Measurements from ENCODE around the gene SMAD7. TPM values are rescaled to one million over a fixed set of nuclear protein-coding genes. Genes with fewer than 3 reads are reported as not detected.

The SMAD7 gene
- total RNA-seq, 1 experiment from 2014 or later: 12.0 TPM

DNA sequence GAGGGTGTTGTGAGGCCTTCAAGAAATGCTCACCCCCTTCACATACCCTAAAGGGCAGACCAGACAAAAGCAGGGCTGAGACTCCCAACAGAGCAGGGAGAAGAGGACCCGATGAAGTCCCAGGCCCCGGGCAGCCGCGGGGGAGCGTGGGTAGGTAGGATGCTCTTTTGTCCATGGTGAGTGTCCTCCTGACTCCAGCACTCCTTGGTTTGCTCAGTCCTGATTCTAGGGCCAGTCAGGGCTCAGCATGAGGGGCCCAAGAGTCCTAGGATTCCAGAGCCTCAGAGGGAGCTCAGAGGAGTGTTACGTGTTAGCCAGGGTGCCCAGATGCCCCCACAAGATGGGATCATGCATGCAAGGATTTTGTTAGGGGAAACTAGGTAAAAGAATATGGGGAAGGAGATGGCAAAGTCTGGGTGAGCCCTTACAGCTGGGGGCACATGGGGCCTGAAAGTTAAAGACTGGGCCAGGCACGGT, 64.8 kb downstream of the SMAD7 start:
- no TSS peak for BruUV-seq (replicated peaks)
- no peaks in the 10 kb centered on the region for H3K4me1 ChIP-seq (ENCODE audit: insufficient read depth, low read length, poor library complexity, severe bottlenecking)
- no peak overlapping the region for H3K4me3 ChIP-seq (ENCODE audit: low read depth, low read length, poor library complexity, severe bottlenecking)
- no peak for DNase-seq (ENCODE audit: low spot score)
- TF ChIP-seq, protein P1, sequence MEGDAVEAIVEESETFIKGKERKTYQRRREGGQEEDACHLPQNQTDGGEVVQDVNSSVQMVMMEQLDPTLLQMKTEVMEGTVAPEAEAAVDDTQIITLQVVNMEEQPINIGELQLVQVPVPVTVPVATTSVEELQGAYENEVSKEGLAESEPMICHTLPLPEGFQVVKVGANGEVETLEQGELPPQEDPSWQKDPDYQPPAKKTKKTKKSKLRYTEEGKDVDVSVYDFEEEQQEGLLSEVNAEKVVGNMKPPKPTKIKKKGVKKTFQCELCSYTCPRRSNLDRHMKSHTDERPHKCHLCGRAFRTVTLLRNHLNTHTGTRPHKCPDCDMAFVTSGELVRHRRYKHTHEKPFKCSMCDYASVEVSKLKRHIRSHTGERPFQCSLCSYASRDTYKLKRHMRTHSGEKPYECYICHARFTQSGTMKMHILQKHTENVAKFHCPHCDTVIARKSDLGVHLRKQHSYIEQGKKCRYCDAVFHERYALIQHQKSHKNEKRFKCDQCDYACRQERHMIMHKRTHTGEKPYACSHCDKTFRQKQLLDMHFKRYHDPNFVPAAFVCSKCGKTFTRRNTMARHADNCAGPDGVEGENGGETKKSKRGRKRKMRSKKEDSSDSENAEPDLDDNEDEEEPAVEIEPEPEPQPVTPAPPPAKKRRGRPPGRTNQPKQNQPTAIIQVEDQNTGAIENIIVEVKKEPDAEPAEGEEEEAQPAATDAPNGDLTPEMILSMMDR (conservative IDR thresholded peaks at IDR 0.05; ENCODE audit: low read depth, low read length): no peak
- TF ChIP-seq EZH2 (IDR thresholded peaks at IDR 0.05; ENCODE audit: borderline replicate concordance, low read depth, low read length, poor library complexity, severe bottlenecking): no peak
- H3K27ac ChIP-seq (ENCODE audit: low read depth, low read length, poor library complexity, severe bottlenecking): no peak overlapping the region
- ChIA-PET POLR2A (ENCODE audit: low non-redundant PET) (no interaction called here), CTCF (no interaction called here)
- no peaks in the 10 kb centered on the region for H3K36me3 ChIP-seq (ENCODE audit: insufficient read depth, low read length, poor library complexity, severe bottlenecking)
- H3K9me3 ChIP-seq (ENCODE audit: low read depth, low read length, poor library complexity, severe bottlenecking): no peaks in the 10 kb centered on the region
- no peaks in the 10 kb centered on the region for H3K27me3 ChIP-seq (replicated peaks; ENCODE audit: insufficient read depth, low read depth, low read length, poor library complexity)
- intact Hi-C loops (cut with micrococcal nuclease; ENCODE audit: unreplicated experiment): no loop called here

DNA sequence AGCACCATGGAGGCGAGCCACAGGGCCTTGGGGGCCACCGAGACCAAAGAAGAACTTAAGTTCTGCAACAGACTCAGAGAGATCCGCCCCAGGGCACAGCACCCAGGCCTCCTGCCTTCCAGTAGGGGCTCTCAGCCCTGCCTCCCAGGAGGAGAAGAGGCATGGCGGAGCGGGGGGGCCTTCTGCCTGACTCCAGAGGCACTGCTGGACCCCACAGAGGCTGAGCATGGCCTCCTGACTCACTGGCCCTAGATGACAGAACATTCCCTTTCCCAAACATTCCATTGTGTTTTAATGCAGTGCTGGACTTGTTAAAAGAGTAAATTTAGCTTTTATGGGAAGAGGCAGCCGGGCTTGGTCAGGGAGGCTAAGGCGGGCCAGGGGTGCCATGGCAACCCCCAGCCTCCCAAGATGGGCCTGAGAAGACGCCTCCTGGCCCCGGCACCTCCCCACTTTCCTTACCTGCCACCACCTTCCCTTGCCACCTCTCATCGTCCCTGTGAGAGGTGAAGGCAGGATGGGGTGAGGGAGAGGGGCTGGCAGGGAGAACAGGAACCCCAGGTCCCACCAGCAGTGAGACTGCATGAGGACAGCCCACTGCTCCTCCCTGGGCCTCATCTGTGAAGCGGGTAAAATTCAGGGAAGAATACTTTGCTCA, 65.4 kb downstream of the SMAD7 start:
- no TSS peak for BruUV-seq (replicated peaks)
- POLR2A ChIA-PET (ENCODE audit: low non-redundant PET): no interaction called here
- no peak overlapping the region for H3K27ac ChIP-seq (ENCODE audit: low read depth, low read length, poor library complexity, severe bottlenecking)
- CTCF ChIA-PET: no interaction called here
- H3K36me3 ChIP-seq (ENCODE audit: insufficient read depth, low read length, poor library complexity, severe bottlenecking): no peaks in the 10 kb centered on the region
- H3K9me3 ChIP-seq (ENCODE audit: low read depth, low read length, poor library complexity, severe bottlenecking): no peaks in the 10 kb centered on the region
- no peak for TF ChIP-seq EZH2 (IDR thresholded peaks at IDR 0.05; ENCODE audit: borderline replicate concordance, low read depth, low read length, poor library complexity, severe bottlenecking)
- TF ChIP-seq, protein P1 (conservative IDR thresholded peaks at IDR 0.05; ENCODE audit: low read depth, low read length): no peak
- no peak overlapping the region for H3K4me3 ChIP-seq (ENCODE audit: low read depth, low read length, poor library complexity, severe bottlenecking)
- DNase-seq (ENCODE audit: low spot score): no peak
- intact Hi-C loops (cut with micrococcal nuclease; ENCODE audit: unreplicated experiment): no loop called here
- H3K4me1 ChIP-seq (ENCODE audit: insufficient read depth, low read length, poor library complexity, severe bottlenecking): no peaks in the 10 kb centered on the region
- H3K27me3 ChIP-seq (replicated peaks; ENCODE audit: insufficient read depth, low read depth, low read length, poor library complexity): no peaks in the 10 kb centered on the region

DNA sequence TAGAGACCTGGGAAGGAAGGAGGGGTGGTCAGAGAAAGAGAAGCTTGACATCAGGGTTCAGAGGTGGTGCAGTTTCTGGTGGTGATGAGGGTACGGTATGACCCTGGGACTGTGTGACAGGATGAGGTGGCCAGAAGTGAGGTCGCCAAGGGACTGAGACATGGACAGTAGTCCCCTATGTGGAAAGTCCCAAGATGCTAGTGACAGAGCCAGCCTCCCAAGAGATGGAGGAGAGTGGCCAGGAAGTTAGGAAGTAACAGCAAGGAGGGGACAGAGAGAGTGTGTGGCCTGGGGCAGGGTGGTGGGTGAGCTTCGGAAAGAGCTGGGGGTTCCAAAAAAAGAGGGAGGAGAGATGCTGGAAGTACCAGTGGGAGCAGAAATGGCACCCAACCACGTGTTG, 66.0 kb downstream of the SMAD7 start:
- Histone ChIP-seq H3K27me3 (replicated peaks; ENCODE audit: insufficient read depth, low read depth, low read length, poor library complexity) (no peaks in the 10 kb centered on the region), H3K36me3 (ENCODE audit: insufficient read depth, low read length, poor library complexity, severe bottlenecking) (no peaks in the 10 kb centered on the region), H3K9me3 (ENCODE audit: low read depth, low read length, poor library complexity, severe bottlenecking) (no peaks in the 10 kb centered on the region), H3K4me1 (ENCODE audit: insufficient read depth, low read length, poor library complexity, severe bottlenecking) (no peaks in the 10 kb centered on the region), H3K4me3 (ENCODE audit: low read depth, low read length, poor library complexity, severe bottlenecking) (no peak overlapping the region), H3K27ac (ENCODE audit: low read depth, low read length, poor library complexity, severe bottlenecking) (no peak overlapping the region)
- intact Hi-C loops (cut with micrococcal nuclease; ENCODE audit: unreplicated experiment): no loop called here
- no peak for TF ChIP-seq EZH2 (IDR thresholded peaks at IDR 0.05; ENCODE audit: borderline replicate concordance, low read depth, low read length, poor library complexity, severe bottlenecking)
- TF ChIP-seq, protein P1 (conservative IDR thresholded peaks at IDR 0.05; ENCODE audit: low read depth, low read length): no peak
- ChIA-PET POLR2A (ENCODE audit: low non-redundant PET) (no interaction called here), CTCF (no interaction called here)
- BruUV-seq (replicated peaks): no TSS peak
- no peak for DNase-seq (ENCODE audit: low spot score)

Measured in A673 (cell line).